DMS53 (cell line): ENCODE measurements around the gene SLIT3.

Experiments
- DNase-seq: peaks from one replicate; lab custom pipeline; 2025; lab: John Stamatoyannopoulos, UW

Gene SLIT3

GRCh38 chr5:169299191-169299662 lies 1.7 kb downstream of the SLIT3 start:
- DNase-seq, result no peak

GRCh38 chr5:169298193-169298592 lies 2.7 kb downstream of the SLIT3 start:
- no peak for DNase-seq

- DNase-seq, result no peak
These were observed 4.4 kb downstream of the SLIT3 start for GRCh38 chr5:169296419-169297143.

GRCh38 chr5:169295306-169295705 lies 5.6 kb downstream of the SLIT3 start:
- DNase-seq, result no peak

GRCh38 chr5:169294621-169295020 lies 6.3 kb downstream of the SLIT3 start:
- DNase-seq, result no peak

GRCh38 chr5:169291877-169292276 lies 9.1 kb downstream of the SLIT3 start:
- DNase-seq, result no peak

GRCh38 chr5:169290895-169291294 lies 10.0 kb downstream of the SLIT3 start:
- DNase-seq, result no peak

- DNase-seq, result no peak
These were observed 11.4 kb downstream of the SLIT3 start for GRCh38 chr5:169289520-169289919.

GRCh38 chr5:169288066-169288930 lies 12.6 kb downstream of the SLIT3 start:
- DNase-seq, result no peak

GRCh38 chr5:169287529-169287928 lies 13.4 kb downstream of the SLIT3 start:
- DNase-seq, result no peak

- no peak for DNase-seq
These were observed 14.2 kb downstream of the SLIT3 start for GRCh38 chr5:169286572-169287300.

- no peak for DNase-seq
These were observed 17.1 kb downstream of the SLIT3 start for GRCh38 chr5:169283887-169284286.

- DNase-seq, result no peak
These were observed 19.3 kb downstream of the SLIT3 start for GRCh38 chr5:169281625-169282024.

- DNase-seq, result no peak
These were observed 20.2 kb downstream of the SLIT3 start for GRCh38 chr5:169280696-169281095.

- DNase-seq, result no peak
These were observed 20.7 kb downstream of the SLIT3 start for GRCh38 chr5:169280286-169280685.

- DNase-seq, result no peak
These were observed 21.8 kb downstream of the SLIT3 start for GRCh38 chr5:169279125-169279524.

- no peak for DNase-seq
These were observed 27.1 kb downstream of the SLIT3 start for GRCh38 chr5:169273881-169274280.

GRCh38 chr5:169273451-169273850 lies 27.5 kb downstream of the SLIT3 start:
- DNase-seq, result no peak

GRCh38 chr5:169272731-169273427 lies 28.1 kb downstream of the SLIT3 start:
- no peak for DNase-seq

- DNase-seq, result no peak
These were observed 28.8 kb downstream of the SLIT3 start for GRCh38 chr5:169272111-169272510.

GRCh38 chr5:169270827-169271226 lies 30.1 kb downstream of the SLIT3 start:
- no peak for DNase-seq

GRCh38 chr5:169268019-169268418 lies 32.9 kb downstream of the SLIT3 start:
- no peak for DNase-seq
